HepG2 (cell line): ENCODE measurements around the gene FBN3. TPM values are rescaled to one million over a fixed set of nuclear protein-coding genes. Genes with fewer than 3 reads are reported as not detected.

Experiments
- CEBPB ChIP-seq: IDR thresholded peaks from 2 replicates; pipeline ENCODE4 v1.6.1; 2011; ENCODE audit warnings: low read depth, low read length, improper control_type of control experiment, borderline replicate concordance
- HDAC1 ChIP-seq: sonication (generic); formaldehyde crosslinking; IDR thresholded peaks from 2 replicates; pipeline ENCODE4 v1.5.1; 2020; ENCODE audit warnings: mild to moderate bottlenecking, missing genetic modification reagents
- HNF4A ChIP-seq: sonication (generic); formaldehyde crosslinking; IDR thresholded peaks from 2 replicates; pipeline ENCODE4 v1.4.0; 2020; ENCODE audit warnings: missing genetic modification reagents
- NFKB2 ChIP-seq: sonication (generic); formaldehyde crosslinking; IDR thresholded peaks from 2 replicates; pipeline ENCODE4 v1.4.0; 2020; ENCODE audit warnings: missing genetic modification reagents, borderline replicate concordance
- POLR2AphosphoS2 ChIP-seq: IDR thresholded peaks from 2 replicates; pipeline ENCODE4 v1.6.1; 2011; ENCODE audit warnings: low read depth, low read length, improper control_type of control experiment
- ZNF350 ChIP-seq: sonication (generic); formaldehyde crosslinking; IDR thresholded peaks from 2 replicates; pipeline ENCODE4 v1.4.0; 2020; ENCODE audit warnings: mild to moderate bottlenecking, low read depth, missing genetic modification reagents, borderline replicate concordance
- ZNF460 ChIP-seq: sonication (generic); formaldehyde crosslinking; IDR thresholded peaks from 2 replicates; pipeline ENCODE4 v1.5.1; 2020; ENCODE audit warnings: missing genetic modification reagents, mild to moderate bottlenecking, borderline replicate concordance
- ZNF678 ChIP-seq: sonication (generic); formaldehyde crosslinking; IDR thresholded peaks from 2 replicates; pipeline ENCODE4 v1.4.0; 2020; ENCODE audit warnings: mild to moderate bottlenecking, missing genetic modification reagents
- ZSCAN25 ChIP-seq: sonication (generic); formaldehyde crosslinking; IDR thresholded peaks from 2 replicates; pipeline ENCODE4 v1.8.0; 2022; ENCODE audit warnings: mild to moderate bottlenecking, missing genetic modification reagents
- polyA plus RNA-seq, 8 experiments: library from polyadenylated mRNA; depleted of rRNA in 3 of 8; stranded (reverse) in 7 of 8; unstranded in 1 of 8; fragments of >200 nt; fragmentation: Illumina TruSeq in 4 of 8; extraction: Trizol in 4 of 8; gene quantifications; 2 replicates each; pipeline versions ENCODE4 v1.2.1 to v1.2.3, GENCODE V29; 2011 to 2016; ENCODE audit warnings: low read depth in 4 of 8, missing spikeins in 1 of 8, mixed read lengths in 1 of 8; ENCODE audit not compliant: insufficient read depth in 1 of 8
- total RNA-seq, 5 experiments: library from RNA; depleted of rRNA; stranded (reverse); fragments of >200 nt; fragmentation: Illumina TruSeq; extraction: Trizol; gene quantifications; 2 replicates each; pipeline ENCODE4 v1.2.3, GENCODE V29; 2016; ENCODE audit warnings: low read depth in 1 of 5
- TF ChIP-seq, protein P1 (sequence below): sonication (generic); formaldehyde crosslinking; IDR thresholded peaks from 2 replicates; pipeline ENCODE4 v1.5.0; 2020; ENCODE audit warnings: missing genetic modification reagents, mild to moderate bottlenecking, borderline replicate concordance
- TF ChIP-seq, protein P2 (sequence below): sonication (generic); formaldehyde crosslinking; IDR thresholded peaks from 2 replicates; pipeline ENCODE4 v1.5.0; 2020; ENCODE audit warnings: mild to moderate bottlenecking, missing genetic modification reagents, moderate library complexity
- TF ChIP-seq, protein P3 (sequence below): sonication (generic); formaldehyde crosslinking; IDR thresholded peaks from 2 replicates; pipeline ENCODE4 v1.4.0; 2020; ENCODE audit warnings: missing genetic modification reagents, borderline replicate concordance
- TF ChIP-seq, protein P4 (sequence below), 2 experiments: sonication (generic) in 1 of 2; formaldehyde crosslinking in 1 of 2; IDR thresholded peaks; 2 replicates each; pipeline versions ENCODE4 v1.4.0 to v1.6.1; 2018 to 2020; ENCODE audit warnings: missing genetic modification reagents in 2 of 2, borderline replicate concordance in 1 of 2, low read depth in 1 of 2, mild to moderate bottlenecking in 1 of 2, missing biosample characterization in 1 of 2

FBN3 gene
- total and polyA plus RNA-seq, 2 of the 13 experiments (the other 11 are each of a cell fraction or from before 2014, with no cell fraction given): 0.20 to 1.3 TPM

DNA sequence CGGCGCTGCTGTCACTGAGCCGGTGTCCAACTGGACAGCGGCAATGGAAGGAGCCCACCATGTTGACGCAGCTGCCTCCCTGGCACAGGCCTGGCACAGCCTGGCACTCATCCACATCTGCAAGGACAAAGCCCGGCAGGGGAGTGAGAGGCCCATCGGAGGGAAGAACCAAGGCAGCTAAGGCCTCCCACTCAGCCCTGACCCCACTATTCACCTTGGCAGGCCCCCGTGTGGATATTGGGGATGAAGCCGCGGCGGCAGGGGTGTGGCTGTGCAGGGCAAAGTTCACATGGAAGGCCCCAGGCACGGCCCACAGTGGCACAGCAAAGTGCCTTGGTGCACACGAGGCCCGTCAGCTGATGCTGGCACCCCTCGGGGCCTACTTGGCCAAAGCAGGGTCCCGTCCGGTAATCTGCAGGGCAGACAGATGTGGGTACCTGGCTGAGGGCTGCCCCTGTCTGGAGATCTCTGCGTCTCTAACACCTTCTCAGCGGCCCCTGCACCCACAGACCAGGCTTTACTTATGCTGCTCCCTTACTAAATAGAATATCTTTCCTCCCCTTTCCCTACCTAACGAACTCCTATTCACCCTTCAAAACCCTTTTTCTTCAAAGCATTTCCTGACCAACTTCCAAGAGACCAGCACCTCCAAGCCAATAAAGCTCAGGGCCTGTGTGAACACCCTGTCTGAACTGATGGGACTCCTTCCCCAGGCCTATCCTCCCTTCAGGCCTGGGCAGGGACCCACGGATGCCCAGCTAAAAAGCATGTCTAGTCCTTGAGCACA lies 7.5 kb downstream of the FBN3 start (continued):
- TF ChIP-seq, protein P1, sequence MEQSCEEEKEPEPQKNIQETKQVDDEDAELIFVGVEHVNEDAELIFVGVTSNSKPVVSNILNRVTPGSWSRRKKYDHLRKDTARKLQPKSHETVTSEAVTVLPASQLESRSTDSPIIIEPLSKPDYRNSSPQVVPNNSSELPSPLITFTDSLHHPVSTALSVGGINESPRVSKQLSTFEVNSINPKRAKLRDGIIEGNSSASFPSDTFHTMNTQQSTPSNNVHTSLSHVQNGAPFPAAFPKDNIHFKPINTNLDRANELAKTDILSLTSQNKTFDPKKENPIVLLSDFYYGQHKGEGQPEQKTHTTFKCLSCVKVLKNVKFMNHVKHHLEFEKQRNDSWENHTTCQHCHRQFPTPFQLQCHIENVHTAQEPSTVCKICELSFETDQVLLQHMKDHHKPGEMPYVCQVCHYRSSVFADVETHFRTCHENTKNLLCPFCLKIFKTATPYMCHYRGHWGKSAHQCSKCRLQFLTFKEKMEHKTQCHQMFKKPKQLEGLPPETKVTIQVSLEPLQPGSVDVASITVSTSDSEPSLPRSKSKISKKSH: 0 out of 2 replicates have a peak, but pooled peaks have one; percentile 67
- TF ChIP-seq POLR2AphosphoS2 (no peak), ZNF460 (CRISPR knock-in tag) (0 out of 2 replicates have a peak, but pooled peaks have one; percentile 20), ZSCAN25 (CRISPR knock-in tag) (peak; percentile 48; the same call in 1 of the 2 replicates), NFKB2 (CRISPR knock-in tag) (no peak), ZNF350 (no peak), HNF4A (peak; percentile 83), HDAC1 (peak; percentile 24; the same call in 1 of the 2 replicates), CEBPB (no peak), ZNF678 (CRISPR knock-in tag) (no peak)
- TF ChIP-seq, protein P2, sequence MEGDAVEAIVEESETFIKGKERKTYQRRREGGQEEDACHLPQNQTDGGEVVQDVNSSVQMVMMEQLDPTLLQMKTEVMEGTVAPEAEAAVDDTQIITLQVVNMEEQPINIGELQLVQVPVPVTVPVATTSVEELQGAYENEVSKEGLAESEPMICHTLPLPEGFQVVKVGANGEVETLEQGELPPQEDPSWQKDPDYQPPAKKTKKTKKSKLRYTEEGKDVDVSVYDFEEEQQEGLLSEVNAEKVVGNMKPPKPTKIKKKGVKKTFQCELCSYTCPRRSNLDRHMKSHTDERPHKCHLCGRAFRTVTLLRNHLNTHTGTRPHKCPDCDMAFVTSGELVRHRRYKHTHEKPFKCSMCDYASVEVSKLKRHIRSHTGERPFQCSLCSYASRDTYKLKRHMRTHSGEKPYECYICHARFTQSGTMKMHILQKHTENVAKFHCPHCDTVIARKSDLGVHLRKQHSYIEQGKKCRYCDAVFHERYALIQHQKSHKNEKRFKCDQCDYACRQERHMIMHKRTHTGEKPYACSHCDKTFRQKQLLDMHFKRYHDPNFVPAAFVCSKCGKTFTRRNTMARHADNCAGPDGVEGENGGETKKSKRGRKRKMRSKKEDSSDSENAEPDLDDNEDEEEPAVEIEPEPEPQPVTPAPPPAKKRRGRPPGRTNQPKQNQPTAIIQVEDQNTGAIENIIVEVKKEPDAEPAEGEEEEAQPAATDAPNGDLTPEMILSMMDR (CRISPR knock-in tag): 0 out of 2 replicates have a peak, but pooled peaks have one; percentile 30
- TF ChIP-seq, protein P3, sequence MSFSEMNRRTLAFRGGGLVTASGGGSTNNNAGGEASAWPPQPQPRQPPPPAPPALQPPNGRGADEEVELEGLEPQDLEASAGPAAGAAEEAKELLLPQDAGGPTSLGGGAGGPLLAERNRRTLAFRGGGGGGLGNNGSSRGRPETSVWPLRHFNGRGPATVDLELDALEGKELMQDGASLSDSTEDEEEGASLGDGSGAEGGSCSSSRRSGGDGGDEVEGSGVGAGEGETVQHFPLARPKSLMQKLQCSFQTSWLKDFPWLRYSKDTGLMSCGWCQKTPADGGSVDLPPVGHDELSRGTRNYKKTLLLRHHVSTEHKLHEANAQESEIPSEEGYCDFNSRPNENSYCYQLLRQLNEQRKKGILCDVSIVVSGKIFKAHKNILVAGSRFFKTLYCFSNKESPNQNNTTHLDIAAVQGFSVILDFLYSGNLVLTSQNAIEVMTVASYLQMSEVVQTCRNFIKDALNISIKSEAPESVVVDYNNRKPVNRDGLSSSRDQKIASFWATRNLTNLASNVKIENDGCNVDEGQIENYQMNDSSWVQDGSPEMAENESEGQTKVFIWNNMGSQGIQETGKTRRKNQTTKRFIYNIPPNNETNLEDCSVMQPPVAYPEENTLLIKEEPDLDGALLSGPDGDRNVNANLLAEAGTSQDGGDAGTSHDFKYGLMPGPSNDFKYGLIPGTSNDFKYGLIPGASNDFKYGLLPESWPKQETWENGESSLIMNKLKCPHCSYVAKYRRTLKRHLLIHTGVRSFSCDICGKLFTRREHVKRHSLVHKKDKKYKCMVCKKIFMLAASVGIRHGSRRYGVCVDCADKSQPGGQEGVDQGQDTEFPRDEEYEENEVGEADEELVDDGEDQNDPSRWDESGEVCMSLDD (CRISPR knock-in tag): peak; percentile 39; the same call in 1 of the 2 replicates
- TF ChIP-seq, protein P4, sequence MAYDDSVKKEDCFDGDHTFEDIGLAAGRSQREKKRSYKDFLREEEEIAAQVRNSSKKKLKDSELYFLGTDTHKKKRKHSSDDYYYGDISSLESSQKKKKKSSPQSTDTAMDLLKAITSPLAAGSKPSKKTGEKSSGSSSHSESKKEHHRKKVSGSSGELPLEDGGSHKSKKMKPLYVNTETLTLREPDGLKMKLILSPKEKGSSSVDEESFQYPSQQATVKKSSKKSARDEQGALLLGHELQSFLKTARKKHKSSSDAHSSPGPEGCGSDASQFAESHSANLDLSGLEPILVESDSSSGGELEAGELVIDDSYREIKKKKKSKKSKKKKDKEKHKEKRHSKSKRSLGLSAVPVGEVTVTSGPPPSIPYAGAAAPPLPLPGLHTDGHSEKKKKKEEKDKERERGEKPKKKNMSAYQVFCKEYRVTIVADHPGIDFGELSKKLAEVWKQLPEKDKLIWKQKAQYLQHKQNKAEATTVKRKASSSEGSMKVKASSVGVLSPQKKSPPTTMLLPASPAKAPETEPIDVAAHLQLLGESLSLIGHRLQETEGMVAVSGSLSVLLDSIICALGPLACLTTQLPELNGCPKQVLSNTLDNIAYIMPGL (CRISPR knock-in tag; IDR thresholded peaks at IDR 0.05; ENCODE audit: borderline replicate concordance in 1 of 2, low read depth in 1 of 2): no peak
